Activated CD4-positive, alpha-beta memory T cell treated with anti-CD3 and anti-CD28 coated beads for 36 hours (primary cell): Measurements from ENCODE around the gene PGRMC2. TPM values are rescaled to one million over a fixed set of nuclear protein-coding genes. Genes with fewer than 3 reads are reported as not detected.

Experiments used
- CTCF ChIA-PET: fragments of 350-600 bp; sonication (Branson Sonifier 250); formaldehyde crosslinking; loops from one replicate; lab custom pipeline; 2021; ENCODE audit warnings: antibody characterized with exemption, inconsistent platforms; lab: Charles Lee
- POLR2A ChIA-PET: fragments of 350-600 bp; sonication (Branson Sonifier 250); formaldehyde crosslinking; loops from one replicate; lab custom pipeline; 2021; ENCODE audit warnings: antibody characterized with exemption; lab: Charles Lee
- DNase-seq: peaks from one replicate; pipeline ENCODE4 v3.0.0-alpha.2; 2020
- H3K27ac Mint-ChIP-seq: one replicate; pipeline ENCODE4 v1.8.0; 2021; ENCODE audit warnings: mixed read lengths
- H3K27me3 Mint-ChIP-seq: one replicate; pipeline ENCODE4 v1.8.0; 2021; ENCODE audit warnings: mixed read lengths
- H3K36me3 Mint-ChIP-seq: one replicate; pipeline ENCODE4 v1.8.0; 2021; ENCODE audit warnings: mixed read lengths
- H3K4me1 Mint-ChIP-seq: one replicate; pipeline ENCODE4 v1.8.0; 2021; ENCODE audit warnings: low read depth, mixed read lengths
- H3K4me3 Mint-ChIP-seq: one replicate; pipeline ENCODE4 v1.8.0; 2021; ENCODE audit warnings: mild to moderate bottlenecking, mixed read lengths
- H3K9me3 Mint-ChIP-seq: one replicate; pipeline ENCODE4 v1.8.0; 2021; ENCODE audit warnings: mixed read lengths
- intact Hi-C: fragments of 100-400 bp; cut with micrococcal nuclease; formaldehyde crosslinking; loops from one replicate; pipeline ENCODE4 v1.15.1; 2023
- total RNA-seq, 2 experiments: library from RNA; stranded (reverse); gene quantifications; one replicate each; pipeline ENCODE4 v1.2.3, GENCODE V29; 2021

Gene PGRMC2
- total RNA-seq, 2 experiments from 2014 or later: 33.7 to 34.2 TPM

DNA sequence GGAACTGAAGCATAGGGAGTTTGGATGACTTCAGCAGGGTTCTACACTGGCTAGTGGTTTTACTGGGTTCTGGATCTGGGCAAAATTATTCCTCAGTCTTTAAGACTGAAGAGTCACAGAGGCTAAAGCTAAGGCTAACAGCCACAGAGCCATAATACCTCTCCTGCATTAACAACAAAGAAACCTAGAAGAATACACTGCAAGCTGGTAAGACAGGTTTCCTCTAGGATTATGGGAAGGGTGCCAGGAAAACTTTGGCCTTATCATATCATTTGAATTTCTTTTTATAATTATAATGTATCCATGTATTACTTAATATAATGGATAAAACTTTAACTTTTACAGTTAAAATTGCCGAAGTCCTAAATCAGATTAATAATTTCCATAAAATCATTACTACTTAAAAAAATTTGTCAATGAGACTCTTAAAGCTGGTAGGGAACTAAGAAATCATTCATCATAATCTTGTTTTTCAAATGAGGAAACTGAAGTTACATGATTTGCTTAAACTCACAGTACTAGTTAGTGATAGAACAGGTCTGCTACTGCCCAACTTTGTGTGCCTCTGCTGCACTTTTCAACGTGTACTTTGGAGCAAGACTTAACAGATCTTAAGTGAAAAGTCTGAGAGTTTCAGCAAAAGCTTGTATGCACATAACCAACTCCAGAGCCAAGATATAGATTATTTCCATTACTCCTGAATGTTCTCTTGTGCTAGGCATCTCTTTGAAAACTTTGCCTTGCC lies 24.2 kb upstream of the PGRMC2 start:
- no peak for DNase-seq
- Mint-ChIP-seq H3K36me3 (peaks cover 7% of the 10 kb centered on the region), H3K27ac (no peak overlapping the region), H3K4me1 (no peaks in the 10 kb centered on the region), H3K9me3 (no peaks in the 10 kb centered on the region), H3K27me3 (no peaks in the 10 kb centered on the region), H3K4me3 (no peak overlapping the region)
- CTCF ChIA-PET: no interaction called here
- intact Hi-C loops: no loop called here
- POLR2A ChIA-PET: no interaction called here

DNA sequence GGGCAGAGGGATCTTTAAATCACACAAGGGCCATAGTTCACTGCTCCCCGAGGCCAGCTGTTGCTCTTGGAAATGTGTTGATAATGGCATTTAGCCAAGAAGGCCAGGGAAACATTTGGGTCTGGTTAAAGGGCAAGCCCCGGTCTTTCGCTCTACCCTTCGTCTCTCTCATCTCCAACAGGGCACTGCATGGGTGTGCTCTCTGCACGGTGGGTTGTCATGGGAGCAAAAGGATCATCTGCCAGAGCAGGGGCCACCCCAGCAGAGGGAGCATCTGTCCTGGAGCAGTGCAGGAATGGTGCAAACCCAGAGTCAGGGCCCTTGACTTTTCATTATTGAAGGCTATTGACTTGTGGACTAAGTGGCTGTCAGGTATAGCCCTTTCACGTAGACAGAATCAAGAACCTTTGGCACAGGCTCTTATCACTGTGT lies 22.7 kb upstream of the PGRMC2 start:
- intact Hi-C loops: no loop called here
- POLR2A ChIA-PET: no interaction called here
- Mint-ChIP-seq H3K36me3 (peaks cover 7% of the 10 kb centered on the region), H3K4me1 (no peaks in the 10 kb centered on the region), H3K9me3 (no peaks in the 10 kb centered on the region), H3K27me3 (no peaks in the 10 kb centered on the region), H3K4me3 (no peak overlapping the region), H3K27ac (no peak overlapping the region)
- CTCF ChIA-PET: no interaction called here
- no peak for DNase-seq

DNA sequence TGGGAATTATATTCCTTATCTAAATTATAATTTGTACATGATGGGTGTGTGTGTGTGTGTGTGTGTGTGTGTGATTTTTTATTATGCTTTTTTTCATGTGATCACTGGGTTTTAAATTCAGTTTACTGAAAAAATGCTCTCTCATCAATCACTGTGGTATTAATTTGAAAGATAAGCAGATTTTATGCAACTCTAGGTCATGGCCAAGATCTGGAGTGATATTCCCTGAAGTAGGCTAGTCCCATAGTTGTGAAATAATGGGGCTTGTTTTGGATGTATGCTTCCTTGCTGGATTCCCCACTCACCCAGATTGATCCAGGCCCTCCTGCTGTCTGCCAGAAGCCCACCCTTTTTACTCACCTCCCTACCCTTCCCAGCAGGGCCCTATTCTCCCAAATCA lies 22.0 kb upstream of the PGRMC2 start:
- intact Hi-C loops: no loop called here
- ChIA-PET POLR2A (no interaction called here), CTCF (no interaction called here)
- no peak overlapping the region for H3K4me3 Mint-ChIP-seq
- H3K9me3 Mint-ChIP-seq: no peaks in the 10 kb centered on the region
- H3K27ac Mint-ChIP-seq: no peak overlapping the region
- no peaks in the 10 kb centered on the region for H3K27me3 Mint-ChIP-seq
- no peaks in the 10 kb centered on the region for H3K4me1 Mint-ChIP-seq
- no peak for DNase-seq
- H3K36me3 Mint-ChIP-seq: peaks cover 5% of the 10 kb centered on the region

- Mint-ChIP-seq H3K9me3 (no peaks in the 10 kb centered on the region), H3K36me3 (peaks cover 2% of the 10 kb centered on the region), H3K4me3 (no peak overlapping the region), H3K27ac (no peak overlapping the region), H3K4me1 (no peaks in the 10 kb centered on the region), H3K27me3 (no peaks in the 10 kb centered on the region)
- intact Hi-C loops: no loop called here
- ChIA-PET POLR2A (no interaction called here), CTCF (no interaction called here)
- no peak for DNase-seq
Measured at GRCh38 chr4:128308986-128309385, 21.4 kb upstream of the PGRMC2 start.

- no peak for DNase-seq
- intact Hi-C loops: no loop called here
- Mint-ChIP-seq H3K27ac (no peak overlapping the region), H3K27me3 (no peaks in the 10 kb centered on the region), H3K36me3 (peaks cover 2% of the 10 kb centered on the region), H3K4me1 (no peaks in the 10 kb centered on the region), H3K9me3 (no peaks in the 10 kb centered on the region), H3K4me3 (no peak overlapping the region)
- CTCF ChIA-PET: no interaction called here
- POLR2A ChIA-PET: no interaction called here
Measured at GRCh38 chr4:128307123-128307571, 19.5 kb upstream of the PGRMC2 start.

DNA sequence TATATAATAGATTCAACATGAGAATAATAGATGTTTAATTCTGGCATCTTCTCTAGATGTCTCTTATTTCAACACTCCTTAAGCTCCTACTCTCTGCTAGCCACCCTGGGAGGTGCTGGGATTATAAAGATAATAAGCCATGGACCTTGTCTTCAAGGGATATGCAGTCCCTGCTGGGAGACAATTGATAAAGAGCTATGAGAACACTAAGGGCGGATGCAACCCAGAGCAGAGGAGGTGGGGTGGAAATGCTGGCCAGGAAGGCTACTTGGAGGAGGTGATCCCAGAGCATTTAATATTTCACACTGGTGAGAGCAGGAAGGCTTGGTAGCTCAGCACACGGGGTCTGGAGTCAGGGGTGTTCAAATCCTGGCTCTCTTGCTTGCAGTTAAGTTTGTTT lies 18.3 kb upstream of the PGRMC2 start:
- intact Hi-C loops: no loop called here
- Mint-ChIP-seq H3K4me3 (no peak overlapping the region), H3K36me3 (peaks cover 3% of the 10 kb centered on the region), H3K27me3 (no peaks in the 10 kb centered on the region), H3K4me1 (no peaks in the 10 kb centered on the region), H3K9me3 (no peaks in the 10 kb centered on the region), H3K27ac (no peak overlapping the region)
- no peak for DNase-seq
- CTCF ChIA-PET: no interaction called here
- POLR2A ChIA-PET: no interaction called here

- POLR2A ChIA-PET: no interaction called here
- intact Hi-C loops: loop anchor here (2.0 kb wide), 1 partner anchor 15 kb away; no protein-coding TSS in a partner anchor
- Mint-ChIP-seq H3K27ac (no peak overlapping the region), H3K36me3 (peaks cover 4% of the 10 kb centered on the region), H3K4me1 (no peaks in the 10 kb centered on the region), H3K9me3 (no peaks in the 10 kb centered on the region), H3K4me3 (no peak overlapping the region), H3K27me3 (no peaks in the 10 kb centered on the region)
- no peak for DNase-seq
- CTCF ChIA-PET: no interaction called here
Measured at GRCh38 chr4:128303986-128304385, 16.4 kb upstream of the PGRMC2 start.

DNA sequence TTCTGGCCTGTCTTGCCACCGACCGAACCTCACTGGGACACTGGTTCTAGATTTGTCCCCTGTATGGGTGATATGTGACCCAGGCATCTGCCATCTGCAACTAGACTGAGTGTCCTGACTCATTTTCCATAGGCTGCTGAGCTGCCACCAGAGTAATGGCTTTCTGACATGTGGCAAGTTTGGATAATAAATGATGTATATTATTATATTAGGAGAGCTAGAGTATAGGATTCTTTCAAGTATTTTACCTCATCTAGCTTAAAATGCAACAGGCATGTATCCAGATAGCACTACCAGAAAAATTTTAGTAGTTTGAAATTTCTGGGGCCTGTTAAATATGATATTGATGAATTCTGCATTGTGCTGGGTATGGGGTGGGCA lies 15.8 kb upstream of the PGRMC2 start:
- Mint-ChIP-seq H3K27ac (no peak overlapping the region), H3K36me3 (peaks cover 2% of the 10 kb centered on the region), H3K4me1 (no peaks in the 10 kb centered on the region), H3K4me3 (no peak overlapping the region), H3K27me3 (no peaks in the 10 kb centered on the region), H3K9me3 (no peaks in the 10 kb centered on the region)
- ChIA-PET CTCF (no interaction called here), POLR2A (no interaction called here)
- intact Hi-C loops: loop anchor here (2.0 kb wide), 1 partner anchor 15 kb away; no protein-coding TSS in a partner anchor
- no peak for DNase-seq

GRCh38 chr4:128301979-128302378 lies 14.4 kb upstream of the PGRMC2 start:
- POLR2A ChIA-PET: no interaction called here
- no peak overlapping the region for H3K4me3 Mint-ChIP-seq
- intact Hi-C loops: loop anchor here (2.0 kb wide), 1 partner anchor 13 kb away; no protein-coding TSS in a partner anchor
- no peak overlapping the region for H3K27ac Mint-ChIP-seq
- no peaks in the 10 kb centered on the region for H3K4me1 Mint-ChIP-seq
- CTCF ChIA-PET: no interaction called here
- no peak for DNase-seq
- peaks cover 2% of the 10 kb centered on the region for H3K36me3 Mint-ChIP-seq
- no peaks in the 10 kb centered on the region for H3K9me3 Mint-ChIP-seq
- no peaks in the 10 kb centered on the region for H3K27me3 Mint-ChIP-seq

GRCh38 chr4:128299848-128300247 lies 12.2 kb upstream of the PGRMC2 start:
- ChIA-PET POLR2A (no interaction called here), CTCF (no interaction called here)
- H3K36me3 Mint-ChIP-seq: peaks cover 2% of the 10 kb centered on the region
- H3K27ac Mint-ChIP-seq: no peak overlapping the region
- H3K4me1 Mint-ChIP-seq: no peaks in the 10 kb centered on the region
- no peaks in the 10 kb centered on the region for H3K27me3 Mint-ChIP-seq
- DNase-seq: no peak
- no peak overlapping the region for H3K4me3 Mint-ChIP-seq
- no peaks in the 10 kb centered on the region for H3K9me3 Mint-ChIP-seq
- intact Hi-C loops: no loop called here

GRCh38 chr4:128298852-128299251 lies 11.2 kb upstream of the PGRMC2 start:
- POLR2A ChIA-PET: no interaction called here
- peaks cover 4% of the 10 kb centered on the region for H3K36me3 Mint-ChIP-seq
- CTCF ChIA-PET: no interaction called here
- intact Hi-C loops: no loop called here
- no peaks in the 10 kb centered on the region for H3K4me1 Mint-ChIP-seq
- no peak for DNase-seq
- H3K4me3 Mint-ChIP-seq: no peak overlapping the region
- no peak overlapping the region for H3K27ac Mint-ChIP-seq
- H3K9me3 Mint-ChIP-seq: no peaks in the 10 kb centered on the region
- H3K27me3 Mint-ChIP-seq: no peaks in the 10 kb centered on the region

GRCh38 chr4:128298146-128298758 lies 10.6 kb upstream of the PGRMC2 start:
- Mint-ChIP-seq H3K4me1 (no peaks in the 10 kb centered on the region), H3K4me3 (no peak overlapping the region)
- intact Hi-C loops: no loop called here

DNA sequence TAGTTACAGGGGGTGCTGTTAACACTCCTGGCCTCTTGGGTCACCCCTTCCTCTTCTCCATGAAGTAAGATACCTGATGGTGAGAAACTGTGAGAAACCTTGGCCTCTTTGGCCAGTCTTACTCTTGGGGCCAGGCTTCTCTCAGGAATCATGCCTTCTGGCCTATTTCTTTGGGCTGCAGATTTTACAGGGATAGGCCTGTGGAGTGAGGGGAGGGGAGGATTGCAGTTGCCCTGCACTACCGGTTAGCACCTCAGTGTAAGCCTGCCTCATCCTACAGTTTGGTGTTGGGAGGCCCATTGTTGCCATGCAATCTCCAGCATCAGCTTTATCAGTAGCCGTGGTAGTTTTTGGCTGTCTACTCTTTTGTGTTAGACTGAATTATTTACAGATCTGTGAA lies 7.6 kb upstream of the PGRMC2 start:
- no peak overlapping the region for H3K27ac Mint-ChIP-seq
- intact Hi-C loops: no loop called here
- ChIA-PET CTCF (no interaction called here), POLR2A (interaction anchor here (0.7 kb wide), 1 partner anchor 218 kb away, joined by 4 read pairs; no protein-coding TSS in a partner anchor)
- no peaks in the 10 kb centered on the region for H3K4me1 Mint-ChIP-seq
- H3K4me3 Mint-ChIP-seq: no peak overlapping the region
- H3K36me3 Mint-ChIP-seq: peaks cover 1% of the 10 kb centered on the region
- no peaks in the 10 kb centered on the region for H3K9me3 Mint-ChIP-seq
- no peak for DNase-seq
- H3K27me3 Mint-ChIP-seq: no peaks in the 10 kb centered on the region

More at GRCh38 chr4:128298146-128298758, 10.6 kb upstream of the PGRMC2 start:
- Mint-ChIP-seq H3K36me3 (peaks cover 4% of the 10 kb centered on the region), H3K9me3 (no peaks in the 10 kb centered on the region), H3K27me3 (no peaks in the 10 kb centered on the region), H3K27ac (no peak overlapping the region)
- DNase-seq: no peak
- ChIA-PET POLR2A (no interaction called here), CTCF (no interaction called here)
